Renal cortical epithelial cell (primary cell): ENCODE data around the gene CHRM2. TPM values are rescaled to one million over a fixed set of nuclear protein-coding genes. Genes with fewer than 3 reads are reported as not detected.

Experiments used
- DNase-seq: peaks from one replicate; pipeline ENCODE4 v3.0.0-alpha.2; 2011; ENCODE audit warnings: low read depth
- total RNA-seq: library from RNA; depleted of rRNA; stranded (reverse); fragments of >200 nt; gene quantifications from 2 replicates; pipeline ENCODE4 v1.2.3, GENCODE V29; 2014

Gene CHRM2
- total RNA-seq, 1 donor from 2014 or later, result under 0.01 TPM

DNA sequence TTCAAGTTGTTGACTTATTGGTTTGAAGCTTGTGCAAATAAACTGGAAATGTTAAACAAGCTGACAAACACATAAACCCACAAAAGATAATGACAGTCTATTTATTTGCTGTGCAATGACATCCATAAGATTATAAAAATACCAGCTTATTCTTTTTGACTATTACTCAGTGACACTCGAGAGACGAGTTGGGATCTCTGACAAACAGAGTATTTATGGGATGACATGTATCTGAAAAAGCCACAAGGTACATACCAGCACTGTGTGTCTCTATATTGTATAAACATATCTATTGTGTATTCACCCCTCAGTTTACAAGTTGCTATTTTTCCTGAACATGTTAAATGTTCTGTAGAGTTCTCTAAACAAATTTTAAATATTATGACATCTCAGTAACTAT, 88.9 kb downstream of the CHRM2 start:
- no peak for DNase-seq

DNA sequence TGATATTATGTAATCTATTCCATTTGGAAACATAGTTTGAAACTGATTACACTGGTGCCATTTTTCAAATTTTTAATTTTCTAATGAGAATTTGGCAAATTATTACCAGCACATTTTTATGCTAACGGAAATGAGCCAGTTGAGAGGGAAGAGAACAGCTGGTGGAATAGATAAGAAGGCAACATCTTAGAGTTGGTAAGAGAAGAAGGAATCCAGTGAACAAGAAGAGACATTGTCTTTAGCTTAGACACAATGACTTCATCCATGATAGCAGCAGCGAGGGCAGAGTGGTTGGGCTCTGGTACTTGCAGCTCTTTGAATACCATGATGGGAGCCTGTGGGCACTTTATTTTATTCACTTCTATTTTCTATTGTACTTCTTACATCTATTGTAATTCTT, 89.6 kb downstream of the CHRM2 start:
- no peak for DNase-seq

DNA sequence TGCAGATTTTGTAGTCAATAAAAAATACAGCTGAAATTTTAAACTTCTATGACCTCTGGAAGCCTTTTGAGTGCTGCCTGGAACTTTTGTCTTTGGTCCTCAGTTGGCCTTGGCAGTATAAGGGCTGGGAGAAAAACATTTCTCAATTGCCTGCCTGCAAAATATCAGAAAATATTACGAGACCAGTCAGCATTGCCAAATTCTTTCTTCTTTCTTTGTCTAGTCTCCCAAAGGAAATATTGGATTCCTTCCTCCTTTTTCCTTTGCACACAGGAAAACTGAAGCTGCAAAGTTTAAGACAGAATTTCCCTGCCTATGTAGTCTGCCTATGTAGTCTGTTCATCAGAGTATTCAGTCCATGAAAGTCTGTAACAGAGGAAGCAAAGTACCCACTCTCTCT, 95.9 kb downstream of the CHRM2 start:
- DNase-seq, result no peak

DNA sequence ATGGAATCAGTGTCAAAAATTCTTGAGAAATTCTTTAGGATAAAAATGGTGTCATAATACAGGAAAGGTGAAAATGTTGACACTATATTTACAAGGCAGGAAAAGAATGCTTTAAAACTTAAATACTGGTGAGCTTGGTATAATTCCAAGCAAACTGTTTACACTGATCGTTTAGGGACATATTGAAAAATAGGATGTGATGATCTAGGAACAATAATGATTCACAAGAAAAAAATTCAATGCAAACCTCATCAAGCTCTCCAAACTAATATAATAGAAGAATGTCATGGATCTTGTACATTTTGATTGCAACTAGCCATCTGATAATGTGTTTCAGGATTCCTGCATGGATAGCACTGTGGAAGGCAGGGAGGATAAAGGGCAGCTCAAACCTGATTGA, 98.4 kb downstream of the CHRM2 start:
- DNase-seq, result no peak

DNA sequence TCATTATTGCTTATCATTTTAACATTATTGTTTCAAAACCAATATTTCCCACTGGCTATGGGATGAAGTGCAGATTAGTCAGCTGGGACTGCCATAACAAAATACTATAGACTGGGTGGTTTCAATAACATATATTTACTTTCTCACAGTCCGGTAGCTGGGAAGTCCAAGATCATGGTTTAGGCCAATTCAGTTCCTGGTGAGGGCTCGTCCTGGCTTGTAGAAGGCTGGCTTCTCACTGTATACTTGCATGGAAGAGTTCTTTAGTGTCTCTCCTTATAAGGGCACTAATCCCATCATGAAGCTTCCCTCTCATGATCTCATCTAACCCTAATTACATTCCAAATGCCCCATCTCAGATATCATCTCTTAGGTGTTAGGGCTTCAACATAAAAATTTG, 101.3 kb downstream of the CHRM2 start:
- DNase-seq, result no peak

DNA sequence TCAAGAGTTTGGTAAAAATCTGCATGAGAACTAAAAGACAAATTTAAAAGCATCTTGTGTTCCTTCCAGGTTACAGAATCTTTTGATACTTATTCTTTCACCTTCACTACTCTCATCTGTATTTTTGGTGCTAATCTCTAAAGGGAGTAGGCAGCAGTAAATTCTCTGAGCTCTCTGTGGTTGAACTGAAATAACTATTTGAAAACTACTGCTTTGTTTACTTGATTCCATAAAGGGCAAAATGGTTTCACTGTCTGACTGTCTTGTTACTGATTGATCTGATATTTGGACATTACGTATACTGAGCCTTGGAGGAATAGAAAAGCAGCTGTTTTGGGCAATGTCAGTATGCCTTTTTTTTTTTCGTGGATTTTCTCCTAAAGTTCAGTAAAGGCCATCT, 103.3 kb downstream of the CHRM2 start:
- no peak for DNase-seq

DNA sequence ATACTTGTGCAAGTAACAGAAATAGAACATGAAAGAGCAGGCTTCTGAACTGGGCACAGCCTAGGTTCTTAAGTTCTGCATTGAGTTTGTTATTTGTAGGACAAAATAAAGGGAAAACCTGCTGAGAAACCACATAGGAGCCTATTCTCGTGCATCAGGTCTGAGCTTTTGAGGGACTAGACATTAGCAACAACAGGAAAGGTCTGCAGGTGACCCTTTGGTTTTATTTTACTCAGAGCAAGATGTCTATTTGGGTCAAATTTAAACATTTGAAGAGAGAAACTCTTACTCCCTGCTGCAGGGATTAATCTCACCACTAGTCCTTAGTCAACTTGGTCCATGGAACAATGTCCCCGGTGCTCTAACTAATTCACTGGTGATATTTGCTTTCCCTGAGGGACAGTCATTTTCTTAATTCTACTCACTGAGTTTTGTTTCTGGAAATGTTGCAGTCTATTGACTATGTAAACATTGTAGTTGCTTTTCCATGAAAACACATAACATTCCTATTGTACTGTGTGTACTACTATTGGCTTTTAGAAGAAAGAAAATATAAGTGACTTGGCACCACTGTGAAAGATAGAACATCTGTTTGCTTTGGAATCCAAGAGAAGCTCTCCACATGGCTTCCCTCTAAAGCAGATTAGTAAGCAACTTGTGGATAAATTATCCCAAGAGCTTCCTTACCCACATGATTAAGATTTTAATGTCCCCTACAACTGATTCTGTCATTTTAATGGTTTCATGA, 108.2 kb downstream of the CHRM2 start:
- DNase-seq, result no peak

DNA sequence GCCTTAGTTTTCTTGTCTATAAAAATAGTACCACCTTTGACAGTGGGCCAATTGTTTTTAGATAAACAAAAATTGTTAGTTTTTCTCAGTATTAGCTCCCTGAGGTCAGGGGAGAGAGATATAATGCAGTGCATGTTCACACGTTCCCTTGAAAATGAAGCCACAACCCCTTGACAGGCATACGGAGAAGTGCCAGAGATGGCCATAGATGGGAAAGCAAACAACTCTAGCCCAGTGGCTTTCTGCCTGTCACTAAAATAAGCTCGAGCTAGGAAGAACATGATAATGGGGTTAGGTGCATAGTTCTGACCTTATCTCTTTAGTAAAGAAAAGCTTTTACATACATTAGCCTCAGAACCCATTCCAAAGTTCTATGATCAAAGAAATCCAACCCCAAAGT, 124.9 kb downstream of the CHRM2 start:
- DNase-seq, result no peak

DNA sequence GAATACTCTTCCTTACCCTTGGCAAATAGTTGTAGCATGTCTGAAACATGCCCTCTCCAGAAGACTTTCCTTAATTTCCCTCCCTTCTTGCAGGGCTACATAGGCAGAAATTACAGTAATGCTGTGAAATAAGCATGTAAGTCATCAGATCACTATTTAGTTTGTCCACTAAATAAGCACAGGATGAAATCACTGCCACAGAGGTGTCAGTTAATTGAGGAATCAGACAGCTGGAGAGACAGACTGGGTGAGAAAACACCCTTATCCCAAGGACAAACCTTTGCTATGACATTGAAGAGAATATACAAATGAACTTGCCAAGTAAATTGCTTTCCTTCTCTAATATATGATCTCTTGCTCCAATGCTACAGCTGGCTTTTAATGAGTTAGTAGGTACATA, 129.3 kb downstream of the CHRM2 start:
- DNase-seq, result no peak

DNA sequence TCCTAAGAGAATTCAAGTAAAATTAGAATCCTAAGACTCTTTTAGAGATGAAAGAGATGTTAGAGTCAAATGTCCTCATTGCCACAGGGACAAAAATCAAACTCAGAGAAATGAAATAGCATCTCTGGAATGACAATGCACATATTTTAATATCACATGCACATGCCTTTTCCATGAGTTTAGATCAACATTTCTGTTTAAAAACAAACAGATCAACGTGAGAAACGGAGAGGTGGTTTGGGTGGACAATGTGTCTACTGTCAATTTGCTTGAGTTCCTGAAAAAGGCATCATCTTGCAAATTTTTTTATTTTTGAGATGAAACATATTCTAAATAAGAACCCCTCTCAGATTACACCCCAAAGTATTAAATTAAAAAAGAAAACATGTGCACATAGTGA, 130.0 kb downstream of the CHRM2 start:
- DNase-seq, result no peak

DNA sequence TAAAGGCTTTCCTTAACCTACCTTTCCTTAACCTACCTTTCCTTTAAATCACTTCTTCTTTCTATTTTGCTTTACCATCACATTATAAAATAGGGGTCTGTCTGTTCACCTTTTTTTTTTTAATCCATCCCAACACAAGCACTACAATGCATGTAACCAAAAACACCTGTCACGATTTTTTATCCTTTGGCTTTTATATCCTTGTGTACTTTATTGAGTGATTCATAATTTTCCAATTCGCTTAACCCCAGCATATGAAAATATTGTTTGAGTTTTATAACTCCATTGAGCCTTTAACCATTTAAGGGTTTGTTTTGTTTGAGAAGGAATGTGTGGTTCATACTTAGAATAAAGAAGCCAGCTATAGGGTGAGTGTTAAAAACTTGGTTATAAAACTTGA, 132.2 kb downstream of the CHRM2 start:
- no peak for DNase-seq

DNA sequence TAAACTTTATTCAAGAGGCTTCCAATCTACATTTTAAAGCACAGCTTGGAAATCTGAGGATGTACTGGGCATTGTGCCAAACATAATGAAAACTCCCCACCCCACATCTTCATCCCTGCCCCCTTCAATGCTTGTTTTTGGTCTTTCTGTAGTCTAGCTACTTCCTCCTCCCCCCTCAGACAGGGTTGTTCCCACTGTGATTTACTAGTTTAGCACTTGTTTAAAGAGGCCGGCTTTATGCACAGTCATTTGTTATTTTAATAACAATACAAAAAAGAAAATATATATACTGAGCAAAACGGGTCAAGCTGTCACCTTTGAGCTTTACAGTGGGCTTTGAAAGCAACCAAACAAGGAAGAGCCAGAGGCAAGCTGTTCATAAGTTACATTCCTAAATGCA, 132.6 kb downstream of the CHRM2 start:
- DNase-seq, result no peak

DNA sequence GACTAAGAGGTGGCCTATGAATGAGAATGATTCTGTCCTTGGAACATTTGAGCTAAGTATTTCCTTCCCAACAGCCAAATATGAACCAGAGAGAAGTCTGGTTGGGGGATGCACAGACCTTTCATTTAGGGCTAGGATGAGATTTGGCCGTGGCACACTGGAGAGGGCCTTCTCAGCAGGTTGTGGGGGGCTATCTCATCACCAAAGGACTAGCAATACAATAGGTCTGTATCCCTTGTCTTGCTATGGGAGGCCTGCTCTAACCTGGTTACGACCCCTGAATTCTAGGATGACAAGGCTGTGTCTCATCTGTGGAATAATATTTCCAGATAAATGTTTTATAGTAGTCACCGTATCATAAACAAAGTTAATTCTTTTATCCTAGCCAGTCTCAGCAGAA, 133.0 kb downstream of the CHRM2 start:
- no peak for DNase-seq

DNA sequence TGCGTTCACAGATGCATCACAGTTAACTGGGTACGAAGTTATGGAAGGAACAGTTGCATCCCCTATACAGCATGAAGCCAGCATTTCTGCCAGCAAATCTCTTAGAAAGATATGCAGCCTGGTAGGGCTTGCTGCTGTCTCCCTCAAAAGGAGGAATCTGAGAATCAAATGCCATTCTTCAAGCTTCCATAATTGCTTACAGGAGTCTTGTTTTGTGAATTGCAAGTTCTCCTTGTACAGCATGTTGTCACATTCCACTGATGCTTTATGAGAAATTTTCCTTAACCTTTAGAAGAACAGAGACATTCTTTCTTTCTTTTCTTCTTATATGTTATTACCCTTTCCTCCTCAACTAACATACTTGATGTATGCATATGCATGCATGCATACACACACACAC, 134.6 kb downstream of the CHRM2 start:
- DNase-seq, result no peak

DNA sequence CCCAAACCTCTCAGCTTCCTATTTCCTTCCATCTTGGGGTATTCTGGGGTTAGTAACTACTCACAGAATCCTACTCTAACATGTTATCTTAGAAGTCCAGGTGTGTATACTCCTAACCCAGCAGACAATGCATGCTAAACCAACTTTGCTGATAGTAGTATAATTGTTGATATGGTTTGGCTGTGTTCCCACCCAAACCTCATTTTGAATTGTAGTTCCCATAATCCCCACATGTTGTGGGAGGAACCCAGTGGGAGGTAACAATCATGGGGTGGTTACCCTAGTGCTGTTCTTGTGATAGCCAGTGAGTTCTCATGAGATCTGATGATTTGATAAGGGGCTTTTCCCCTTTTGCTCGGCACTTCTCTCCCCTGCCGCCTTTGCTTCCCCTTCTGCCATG, 135.1 kb downstream of the CHRM2 start:
- no peak for DNase-seq

DNA sequence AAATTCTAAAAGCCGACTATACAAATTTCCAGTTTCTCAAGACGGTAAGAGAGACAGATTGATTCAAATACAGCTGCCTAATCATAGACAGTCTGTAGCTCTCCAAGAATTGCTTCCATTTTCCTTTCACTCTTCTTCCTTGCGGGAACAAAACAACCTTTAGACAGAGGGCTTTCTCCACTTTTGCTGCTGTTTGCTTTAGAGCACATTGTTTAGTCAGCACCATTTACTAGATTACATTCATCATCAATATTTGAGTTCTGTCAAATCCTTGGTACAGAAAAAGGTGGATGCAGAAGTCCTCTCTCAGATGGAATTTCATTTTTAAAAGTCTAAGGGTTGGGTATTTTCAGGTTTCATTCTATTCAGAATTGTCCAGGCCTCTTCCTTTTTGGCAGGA, 137.4 kb downstream of the CHRM2 start:
- no peak for DNase-seq

DNA sequence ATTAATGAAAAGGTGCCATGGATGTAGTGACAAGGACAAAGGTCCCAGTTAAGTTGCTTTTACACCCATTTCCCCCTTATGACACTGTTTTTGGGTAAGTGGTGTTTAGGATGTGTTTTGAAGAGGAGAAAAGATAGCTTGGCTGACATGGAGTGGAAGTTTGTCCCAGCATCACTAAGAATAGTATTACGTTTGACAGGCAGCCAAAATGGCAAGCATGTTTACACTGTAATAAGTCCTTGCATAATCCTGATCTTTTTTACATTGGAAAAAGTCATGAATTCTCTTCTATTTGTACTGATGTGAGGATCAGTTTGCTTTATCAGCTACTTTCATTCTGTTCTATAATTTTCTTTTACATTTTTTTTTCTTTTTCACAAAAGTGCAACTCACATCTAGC, 137.8 kb downstream of the CHRM2 start:
- no peak for DNase-seq

DNA sequence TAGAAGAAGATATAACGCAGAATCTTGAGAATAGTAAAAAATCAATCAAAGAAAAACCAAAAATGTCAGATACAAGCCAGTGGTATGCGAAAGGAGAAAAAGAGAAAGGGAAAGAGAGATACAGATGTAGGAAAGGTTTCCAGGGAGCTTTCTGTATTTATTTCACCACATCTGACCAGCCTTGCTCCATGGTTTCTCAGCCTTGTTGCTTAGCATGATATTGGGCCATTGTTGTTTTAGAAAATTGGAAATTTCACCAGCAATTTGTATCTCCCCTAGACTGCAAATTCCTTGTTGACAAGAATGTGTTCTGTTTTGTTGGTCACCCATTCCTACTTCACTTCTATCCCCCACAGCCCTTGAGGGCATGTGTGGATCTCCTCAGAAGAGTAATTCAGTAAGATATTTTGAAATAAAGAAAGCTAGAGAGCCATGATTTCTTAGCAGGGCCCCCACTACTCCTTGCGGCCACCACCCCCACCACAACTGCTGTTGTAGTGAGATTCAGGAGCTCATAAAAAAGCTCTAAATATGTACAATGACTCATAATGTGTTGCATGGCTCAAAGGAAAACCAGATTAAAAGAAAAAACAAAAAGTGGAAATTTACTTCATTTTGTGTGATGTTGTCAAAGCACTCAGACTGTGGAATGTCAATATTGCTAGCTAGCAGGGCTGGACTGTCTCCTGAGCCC, 138.7 kb downstream of the CHRM2 start:
- no peak for DNase-seq

DNA sequence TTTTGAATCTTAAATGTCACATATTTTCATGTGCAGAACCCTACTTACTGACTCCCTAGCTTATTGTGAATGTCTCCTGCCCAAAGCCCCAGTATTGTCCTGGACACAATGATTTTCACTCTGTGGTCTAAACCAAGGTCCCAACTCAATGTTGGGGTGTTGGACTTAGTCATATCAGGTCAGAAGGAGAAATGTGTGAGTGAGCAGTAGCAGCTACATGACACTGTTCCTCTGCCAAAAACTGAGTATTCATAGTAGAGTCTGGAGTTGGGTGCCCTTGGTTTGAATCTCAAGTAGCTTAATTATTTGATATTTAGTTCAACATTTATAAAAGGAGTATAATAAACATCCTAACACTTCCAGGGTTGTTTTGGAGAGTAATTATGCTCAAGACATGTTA, 141.0 kb downstream of the CHRM2 start:
- no peak for DNase-seq

DNA sequence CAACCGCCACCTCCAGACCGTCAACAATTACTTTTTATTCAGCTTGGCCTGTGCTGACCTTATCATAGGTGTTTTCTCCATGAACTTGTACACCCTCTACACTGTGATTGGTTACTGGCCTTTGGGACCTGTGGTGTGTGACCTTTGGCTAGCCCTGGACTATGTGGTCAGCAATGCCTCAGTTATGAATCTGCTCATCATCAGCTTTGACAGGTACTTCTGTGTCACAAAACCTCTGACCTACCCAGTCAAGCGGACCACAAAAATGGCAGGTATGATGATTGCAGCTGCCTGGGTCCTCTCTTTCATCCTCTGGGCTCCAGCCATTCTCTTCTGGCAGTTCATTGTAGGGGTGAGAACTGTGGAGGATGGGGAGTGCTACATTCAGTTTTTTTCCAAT, 146.6 kb downstream of the CHRM2 start:
- no peak for DNase-seq

DNA sequence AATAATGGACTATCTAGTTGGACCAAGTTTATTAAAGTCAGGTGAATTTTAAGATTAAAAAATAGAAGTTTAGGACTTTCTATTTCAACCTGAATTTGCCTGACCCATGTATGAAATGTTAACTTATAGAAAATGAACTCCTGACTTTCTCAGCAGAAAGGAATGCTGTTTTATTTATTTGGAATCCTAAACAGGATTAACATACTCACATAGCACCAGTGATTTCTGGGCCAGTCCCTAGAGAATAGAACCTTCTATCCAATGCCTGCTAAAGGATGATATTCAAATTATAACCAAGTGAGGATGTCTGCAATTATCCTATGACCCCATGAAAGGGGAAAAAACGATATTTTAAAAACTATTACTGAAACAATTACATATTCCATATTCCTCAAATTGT, 148.8 kb downstream of the CHRM2 start:
- no peak for DNase-seq

DNA sequence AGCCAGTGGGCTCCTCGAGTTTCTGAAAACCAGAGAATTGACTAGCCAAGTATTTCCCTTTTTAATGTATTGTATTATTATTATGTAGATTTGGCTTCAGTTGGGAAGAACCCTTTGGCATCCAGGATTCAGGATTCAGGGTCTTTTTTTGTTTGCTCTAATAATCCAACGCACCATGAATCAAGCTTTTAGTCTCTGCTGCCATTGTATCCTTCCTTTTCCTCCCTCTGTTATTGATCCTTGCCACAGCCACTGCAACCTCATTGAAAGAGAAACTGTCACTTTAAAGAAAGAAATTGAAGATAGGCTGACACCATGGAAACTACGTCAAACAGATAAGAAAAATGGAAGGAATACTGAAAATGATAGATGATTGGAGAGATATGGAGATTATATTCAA, 150.0 kb downstream of the CHRM2 start:
- no peak for DNase-seq

DNA sequence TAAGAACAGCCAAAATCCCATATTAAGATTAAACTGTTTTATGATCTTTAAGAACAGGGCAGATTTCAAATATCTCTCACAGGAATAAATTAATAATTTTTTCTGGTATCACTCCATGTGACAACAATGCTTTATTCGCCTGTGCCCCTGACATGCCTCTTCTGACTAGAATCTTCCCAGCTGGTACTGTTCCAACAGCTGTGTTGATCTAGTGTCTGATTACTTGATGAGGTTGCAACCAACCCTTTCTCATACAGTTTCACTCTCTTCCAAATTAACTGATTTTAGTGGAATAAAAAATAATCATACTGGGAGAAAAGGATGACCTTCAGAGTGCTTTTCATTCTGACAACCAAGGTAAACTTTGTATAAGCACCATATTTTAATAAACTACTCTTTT, 151.9 kb downstream of the CHRM2 start:
- DNase-seq, result no peak
